HCT116 (cell line): ENCODE results near the gene ALG8. TPM values are rescaled to one million over a fixed set of nuclear protein-coding genes. Genes with fewer than 3 reads are reported as not detected.

Experiments
- ATAC-seq: fragments of 200-7000 bp; cut with Tn5 transposase; 2 replicates; pipeline ENCODE4 v1.9.1; 2020; ENCODE audit warnings: mild to moderate bottlenecking, moderate library complexity
- BruUV-seq: library from RNA; stranded (reverse); fragments of 400-500 nt; replicated peaks from 2 replicates; lab custom pipeline; 2021; lab: Mats Ljungman, UMichigan
- CTCF ChIA-PET: fragments of 300-600 bp; sonication (Branson Sonifier 250); formaldehyde crosslinking; loops from one replicate; lab custom pipeline; 2021; ENCODE audit warnings: antibody characterized with exemption; lab: Charles Lee
- POLR2A ChIA-PET: fragments of 300-600, 350-600 bp; sonication (Branson Sonifier 250); formaldehyde crosslinking; loops from one replicate; lab custom pipeline; 2021; ENCODE audit warnings: antibody characterized with exemption; lab: Charles Lee
- RAD21 ChIA-PET, 2 experiments: fragments of 300-600 bp; sonication (Branson Sonifier 250); formaldehyde crosslinking; loops; one replicate each; lab custom pipeline; 2023; ENCODE audit warnings: low total read pairs in 2 of 2; ENCODE audit not compliant: uncharacterized antibody in 2 of 2, unreplicated experiment in 2 of 2, low non-redundant PET in 1 of 2; lab: Charles Lee
- DNase-seq: peaks from one replicate; pipeline ENCODE4 v3.0.0-alpha.2; 2010; ENCODE audit warnings: low read depth, low spot score
- H2AFZ ChIP-seq: fragments of 200-600 bp; shearing (Covaris generic), sonication (generic); 2 replicates; pipeline ENCODE4 v1.6.1; 2017; ENCODE audit warnings: low read depth, mixed run types, mixed read lengths, antibody characterized with exemption, low read length; ENCODE audit not compliant: poor library complexity, severe bottlenecking
- H3K27ac ChIP-seq: 2 replicates; pipeline ENCODE4 v1.5.1; 2012; ENCODE audit warnings: low read depth, low read length
- H3K27me3 ChIP-seq: fragments of 200-600 bp; sonication (generic); 2 replicates; pipeline ENCODE4 v1.6.1; 2016; ENCODE audit warnings: mixed run types, low read length, mixed read lengths; ENCODE audit not compliant: insufficient read depth
- H3K36me3 ChIP-seq, 2 experiments: fragments of 200-500 bp in 1 of 2; fragments of 200-600 bp in 1 of 2; sonication (Bioruptor generic) in 1 of 2; sonication (generic) in 1 of 2; 2 replicates each; pipeline versions ENCODE4 v1.5.1 to v1.6.1; 2014 to 2016; ENCODE audit warnings: low read length in 2 of 2, inconsistent platforms in 1 of 2, mixed read lengths in 1 of 2, mixed run types in 1 of 2; ENCODE audit not compliant: insufficient read depth in 2 of 2, control insufficient read depth in 1 of 2
- H3K4me1 ChIP-seq, 2 experiments: fragments of 200-600 bp in 1 of 2; sonication (generic) in 1 of 2; 2 replicates each; pipeline versions ENCODE4 v1.5.1 to v1.6.1; 2012 to 2017; ENCODE audit warnings: low read length in 2 of 2, inconsistent platforms in 1 of 2, mild to moderate bottlenecking in 1 of 2, mixed read lengths in 1 of 2, mixed run types in 1 of 2, moderate library complexity in 1 of 2; ENCODE audit not compliant: insufficient read depth in 2 of 2, control insufficient read depth in 1 of 2
- H3K4me2 ChIP-seq: fragments of 200-600 bp; sonication (generic); 2 replicates; pipeline ENCODE4 v1.6.1; 2017; ENCODE audit warnings: mixed run types, low read length, mixed read lengths
- H3K4me3 ChIP-seq, 2 experiments: fragments of 200-600 bp in 1 of 2; sonication (generic) in 1 of 2; replicated peaks in 1 of 2; 2 replicates each; pipeline ENCODE4 v1.5.1; 2011 to 2016; ENCODE audit warnings: low read length in 2 of 2, control low read depth in 1 of 2, low read depth in 1 of 2, mild to moderate bottlenecking in 1 of 2, mixed read lengths in 1 of 2, mixed run types in 1 of 2
- H3K79me2 ChIP-seq: fragments of 200-600 bp; sonication (generic); 2 replicates; pipeline ENCODE4 v1.6.1; 2017; ENCODE audit warnings: mild to moderate bottlenecking, mixed run types, low read length, moderate library complexity, mixed read lengths; ENCODE audit not compliant: insufficient read depth
- H3K9ac ChIP-seq: fragments of 200-600 bp; sonication (generic); 2 replicates; pipeline ENCODE4 v1.6.1; 2016; ENCODE audit warnings: low read length, mixed read lengths
- H3K9me2 ChIP-seq: fragments of 200-600 bp; sonication (generic), shearing (Covaris generic); 2 replicates; pipeline ENCODE4 v1.6.1; 2017; ENCODE audit warnings: mixed run types, mild to moderate bottlenecking, moderate library complexity; ENCODE audit not compliant: insufficient read depth
- H3K9me3 ChIP-seq, 2 experiments: fragments of 200-500 bp in 1 of 2; fragments of 200-600 bp in 1 of 2; sonication (Bioruptor generic) in 1 of 2; sonication (generic) in 1 of 2; 2 replicates each; pipeline ENCODE4 v1.6.1; 2014 to 2017; ENCODE audit warnings: low read length in 2 of 2, mixed read lengths in 2 of 2, inconsistent platforms in 1 of 2, low read depth in 1 of 2, mild to moderate bottlenecking in 1 of 2, mixed run types in 1 of 2, moderate library complexity in 1 of 2; ENCODE audit not compliant: control insufficient read depth in 1 of 2, insufficient read depth in 1 of 2
- H4K20me1 ChIP-seq: fragments of 200-600 bp; sonication (generic), shearing (Covaris generic); 2 replicates; pipeline ENCODE4 v1.6.1; 2017; ENCODE audit warnings: mixed run types, mild to moderate bottlenecking, moderate library complexity; ENCODE audit not compliant: insufficient read depth
- CBX3 ChIP-seq: IDR thresholded peaks from 2 replicates; pipeline ENCODE4 v1.6.1; 2012; ENCODE audit warnings: low read depth
- EGR1 ChIP-seq: IDR thresholded peaks from 2 replicates; pipeline ENCODE4 v1.6.1; 2012; ENCODE audit warnings: low read depth
- ELF1 ChIP-seq: IDR thresholded peaks from 2 replicates; pipeline ENCODE4 v1.6.1; 2012; ENCODE audit warnings: low read depth, borderline replicate concordance
- EZH2 ChIP-seq: fragments of 200-600 bp; sonication (generic); IDR thresholded peaks from 2 replicates; pipeline ENCODE4 v1.6.1; 2017; ENCODE audit warnings: antibody characterized with exemption, mixed run types
- FOSL1 ChIP-seq: IDR thresholded peaks from 2 replicates; pipeline ENCODE4 v1.6.1; 2012; ENCODE audit warnings: low read depth
- MAX ChIP-seq: IDR thresholded peaks from 2 replicates; pipeline ENCODE4 v1.6.1; 2012
- POLR2A ChIP-seq: IDR thresholded peaks from 2 replicates; pipeline ENCODE4 v1.7.0; 2011; ENCODE audit warnings: borderline replicate concordance; ENCODE audit not compliant: insufficient read depth, insufficient read length; ENCODE audit errors: extremely low read depth
- POLR2AphosphoS5 ChIP-seq: IDR thresholded peaks from 2 replicates; pipeline ENCODE4 v1.6.1; 2011; ENCODE audit warnings: mild to moderate bottlenecking, low read depth, low read length, moderate library complexity
- SIN3A ChIP-seq: IDR thresholded peaks from 2 replicates; pipeline ENCODE4 v1.6.1; 2012; ENCODE audit warnings: low read depth
- SRF ChIP-seq: IDR thresholded peaks from 2 replicates; pipeline ENCODE4 v1.6.1; 2012; ENCODE audit warnings: low read depth
- YY1 ChIP-seq: IDR thresholded peaks from 2 replicates; pipeline ENCODE4 v1.6.1; 2011; ENCODE audit warnings: low read length, low read depth, moderate library complexity, mild to moderate bottlenecking; ENCODE audit not compliant: insufficient replicate concordance; ENCODE audit errors: extremely low read depth
- ZBTB33 ChIP-seq: IDR thresholded peaks from 2 replicates; pipeline ENCODE4 v1.6.1; 2011; ENCODE audit warnings: mild to moderate bottlenecking, low read length, moderate library complexity; ENCODE audit not compliant: insufficient replicate concordance; ENCODE audit errors: extremely low read depth
- ZFX ChIP-seq: fragments of 450-650 bp; IDR thresholded peaks from 2 replicates; pipeline ENCODE4 v1.6.1; 2017
- ZNF274 ChIP-seq: fragments of 200-500 bp; sonication (Bioruptor generic); IDR thresholded peaks from 2 replicates; pipeline ENCODE4 v1.6.1; 2014; ENCODE audit warnings: mild to moderate bottlenecking, low read depth, low read length, inconsistent platforms
- intact Hi-C: fragments of 100-400 bp; cut with micrococcal nuclease; formaldehyde crosslinking; loops from 2 replicates; pipeline ENCODE4 v1.10.0; 2022
- total RNA-seq: library from RNA; stranded (reverse); gene quantifications from one replicate; pipeline ENCODE4 v1.2.1, GENCODE V29; 2021; ENCODE audit not compliant: unreplicated experiment

Gene ALG8
- total RNA-seq, 1 experiment from 2014 or later = 50.1 TPM

- Histone ChIP-seq H3K4me2 (no peak overlapping the region), H3K9me2 (no peaks in the 10 kb centered on the region), H2AFZ (no peak overlapping the region), H3K36me3 (peaks cover 7 to 21% of the 10 kb centered on the region in 2 experiments), H3K9me3 (no peaks in the 10 kb centered on the region), H3K4me1 (no peaks in the 10 kb centered on the region), H4K20me1 (no peaks in the 10 kb centered on the region), H3K4me3 (no peak overlapping the region), H3K27me3 (no peaks in the 10 kb centered on the region), H3K9ac (no peak overlapping the region), H3K27ac (no peak overlapping the region), H3K79me2 (no peaks in the 10 kb centered on the region)
- ChIA-PET POLR2A (no interaction called here), RAD21 (no interaction called here), CTCF (no interaction called here)
- no peak for TF ChIP-seq MAX
- no peak for TF ChIP-seq SIN3A
- no peak for TF ChIP-seq POLR2A
- TF ChIP-seq FOSL1 = no peak
- no peak for TF ChIP-seq ZBTB33
- no peak for TF ChIP-seq YY1
- no peak for TF ChIP-seq CBX3
- TF ChIP-seq EZH2 = no peak
- no peak for TF ChIP-seq POLR2AphosphoS5
- TF ChIP-seq SRF = no peak
- no peak for TF ChIP-seq EGR1
- TF ChIP-seq ZFX = no peak
- TF ChIP-seq ZNF274 = no peak
- no peak for TF ChIP-seq ELF1
- BruUV-seq = no TSS peak
- DNase-seq (no peak), ATAC-seq (no peak)
- intact Hi-C loops = no loop called here
Observed at GRCh38 chr11:78109081-78110015, 30.1 kb downstream of the ALG8 start.
